Measurements from ENCODE around the gene DPEP2NB.
"Not testable (repeated sequence)": the region's sequence is repeated elsewhere in the genome, so short reads cannot be mapped to it uniquely, and the experiment has no call there.

Gene DPEP2NB

GRCh38 chr16:68015681-68016080 is at the start of gene DPEP2NB:
Gene DPEP2NB (minus strand): TSS chr16:68015911. CDS start chr16:68015770, 141 bp downstream.
- DNase-seq (ENCODE audit: low spot score), result no peak

GRCh38 chr16:68064791-68065365 is 49.2 kb upstream of the DPEP2NB start:
- peak; percentile 80 for DNase-seq (ENCODE audit: low spot score)

- no peak for DNase-seq (ENCODE audit: low spot score)
These were observed 47.2 kb upstream of the DPEP2NB start for GRCh38 chr16:68062910-68063393.

- DNase-seq (ENCODE audit: low spot score), result no peak
These were observed 45.7 kb upstream of the DPEP2NB start for GRCh38 chr16:68061396-68061795.

GRCh38 chr16:68059804-68060203 is 44.1 kb upstream of the DPEP2NB start:
- DNase-seq (ENCODE audit: low spot score), result no peak

GRCh38 chr16:68055395-68055794 is 39.7 kb upstream of the DPEP2NB start:
- no peak for DNase-seq (ENCODE audit: low spot score)

- no peak for DNase-seq (ENCODE audit: low spot score)
These were observed 33.7 kb upstream of the DPEP2NB start for GRCh38 chr16:68049449-68049848.

GRCh38 chr16:68047987-68048386 is 32.3 kb upstream of the DPEP2NB start:
- no peak for DNase-seq (ENCODE audit: low spot score)

- no peak for DNase-seq (ENCODE audit: low spot score)
These were observed 30.4 kb upstream of the DPEP2NB start for GRCh38 chr16:68046106-68046505.

- DNase-seq (ENCODE audit: low spot score), result no peak
These were observed 26.1 kb upstream of the DPEP2NB start for GRCh38 chr16:68041783-68042182.

- DNase-seq (ENCODE audit: low spot score), result peak; percentile 76
These were observed 25.0 kb upstream of the DPEP2NB start for GRCh38 chr16:68040506-68041288.

GRCh38 chr16:68037841-68038597 is 22.3 kb upstream of the DPEP2NB start:
- DNase-seq (ENCODE audit: low spot score), result no peak

- no peak for DNase-seq (ENCODE audit: low spot score)
These were observed 19.5 kb upstream of the DPEP2NB start for GRCh38 chr16:68035227-68035626.

- DNase-seq (ENCODE audit: low spot score), result no peak
These were observed 17.4 kb upstream of the DPEP2NB start for GRCh38 chr16:68033101-68033500.

- no peak for DNase-seq (ENCODE audit: low spot score)
These were observed 16.2 kb upstream of the DPEP2NB start for GRCh38 chr16:68031951-68032350.

GRCh38 chr16:68030108-68030507 is 14.4 kb upstream of the DPEP2NB start:
- DNase-seq (ENCODE audit: low spot score), result not testable (repeated sequence)

- no peak for DNase-seq (ENCODE audit: low spot score)
These were observed 13.3 kb upstream of the DPEP2NB start for GRCh38 chr16:68028996-68029395.

GRCh38 chr16:68022728-68023537 is 7.2 kb upstream of the DPEP2NB start, which contains the start of the genes DDX28 and DUS2:
Gene DDX28 (minus strand): TSS chr16:68023232. CDS start chr16:68023202, 30 bp downstream.
Gene DUS2 (plus strand): TSS chr16:68023284. CDS start chr16:68038024, 14,740 bp downstream.
- DNase-seq (ENCODE audit: low spot score), result peak; percentile 93

- no peak for DNase-seq (ENCODE audit: low spot score)
These were observed 6.6 kb upstream of the DPEP2NB start for GRCh38 chr16:68022278-68022727.

- no peak for DNase-seq (ENCODE audit: low spot score)
These were observed 5.8 kb upstream of the DPEP2NB start for GRCh38 chr16:68021490-68021889.

GRCh38 chr16:68019167-68019680 is 3.5 kb upstream of the DPEP2NB start:
- DNase-seq (ENCODE audit: low spot score), result no peak
